Endothelial cell of umbilical vein (primary cell): ENCODE measurements around the gene LHFPL2. TPM values are rescaled to one million over a fixed set of nuclear protein-coding genes. Genes with fewer than 3 reads are reported as not detected.

Experiments used
- BruUV-seq: library from RNA; stranded (reverse); fragments of 400-500 nt; replicated peaks from 2 replicates; lab custom pipeline; 2021; lab: Mats Ljungman, UMichigan
- CTCF ChIA-PET: fragments of 300-600, 350-600 bp; sonication (Branson Sonifier 250); formaldehyde crosslinking; loops from one replicate; lab custom pipeline; 2021; ENCODE audit warnings: antibody characterized with exemption, inconsistent platforms; lab: Charles Lee
- POLR2A ChIA-PET: fragments of 300-600, 350-600 bp; sonication (Branson Sonifier 250); formaldehyde crosslinking; loops from one replicate; lab custom pipeline; 2021; ENCODE audit warnings: antibody characterized with exemption, inconsistent platforms; lab: Charles Lee
- DNase-seq: peaks from one replicate; pipeline ENCODE4 v3.0.0-alpha.2; 2011; ENCODE audit warnings: low read depth, low spot score
- FAIRE-seq: peaks from 2 replicates; lab custom pipeline; 2011; peaks lifted over from hg19 to GRCh38; lab: Jason Lieb, UNC
- H2AFZ ChIP-seq: 2 replicates; pipeline ENCODE4 v1.6.0; 2012; ENCODE audit warnings: low read depth, low read length, control low read depth, inconsistent platforms
- H3K27ac ChIP-seq: 2 replicates; pipeline ENCODE4 v1.5.1; 2011; ENCODE audit warnings: low read depth, mild to moderate bottlenecking, control low read depth, low read length, moderate library complexity; ENCODE audit not compliant: insufficient read depth
- H3K27me3 ChIP-seq, 2 experiments: 2 replicates each; pipeline versions ENCODE4 v1.6.0 to v1.6.1; 2011; ENCODE audit warnings: low read length in 2 of 2, mixed read lengths in 1 of 2; ENCODE audit not compliant: control insufficient read depth in 2 of 2, insufficient read depth in 2 of 2
- H3K36me3 ChIP-seq, 2 experiments: 2 replicates in 1 of 2; 3 replicates in 1 of 2; pipeline ENCODE4 v1.5.1; 2011; ENCODE audit warnings: low read length in 2 of 2, mild to moderate bottlenecking in 1 of 2, moderate library complexity in 1 of 2; ENCODE audit not compliant: control insufficient read depth in 2 of 2, insufficient read depth in 2 of 2; ENCODE audit errors: extremely low read depth in 1 of 2
- H3K4me1 ChIP-seq: 3 replicates; pipeline ENCODE4 v1.5.1; 2011; ENCODE audit warnings: mild to moderate bottlenecking, low read length; ENCODE audit not compliant: control insufficient read depth, insufficient read depth; ENCODE audit errors: extremely low read depth
- H3K4me2 ChIP-seq: 2 replicates; pipeline ENCODE4 v1.6.1; 2011; ENCODE audit warnings: low read length, control low read depth, mixed read lengths; ENCODE audit not compliant: insufficient read depth
- H3K4me3 ChIP-seq, 3 experiments: fragments of 200-600 bp in 1 of 3; sonication (generic), shearing (Covaris generic) in 1 of 3; replicated peaks in 1 of 3; 2 replicates each; pipeline ENCODE4 v1.5.1; 2011 to 2016; ENCODE audit warnings: control low read depth in 3 of 3, low read length in 3 of 3, mild to moderate bottlenecking in 2 of 3, inconsistent platforms in 1 of 3, low read depth in 1 of 3, moderate library complexity in 1 of 3; ENCODE audit not compliant: insufficient read depth in 1 of 3
- H3K79me2 ChIP-seq: 2 replicates; pipeline ENCODE4 v1.6.0; 2012; ENCODE audit warnings: low read length, inconsistent platforms; ENCODE audit not compliant: control insufficient read depth, insufficient read depth
- H3K9ac ChIP-seq: replicated peaks from 2 replicates; pipeline ENCODE3; 2011; ENCODE audit warnings: low read length, control low read depth; ENCODE audit not compliant: insufficient read depth; ENCODE audit errors: extremely low read depth
- H3K9me1 ChIP-seq: replicated peaks from 3 replicates; pipeline ENCODE4 v1.6.0; 2011; ENCODE audit warnings: mild to moderate bottlenecking, low read length; ENCODE audit not compliant: control insufficient read depth, insufficient read depth; ENCODE audit errors: extremely low read depth
- H3K9me3 ChIP-seq: replicated peaks from 2 replicates; pipeline ENCODE4 v1.5.1; 2012; ENCODE audit warnings: low read length, inconsistent platforms; ENCODE audit not compliant: control insufficient read depth, insufficient read depth
- H4K20me1 ChIP-seq: replicated peaks from 2 replicates; pipeline ENCODE3; 2011; ENCODE audit warnings: mild to moderate bottlenecking, low read length; ENCODE audit not compliant: control insufficient read depth, insufficient read depth; ENCODE audit errors: extremely low read depth
- CTCF ChIP-seq, 2 donors: IDR thresholded peaks; 1 replicate in 1 of 2; 2 replicates in 1 of 2; pipeline ENCODE4 v1.5.1; 2011; ENCODE audit warnings: low read length in 2 of 2, mild to moderate bottlenecking in 2 of 2, moderate library complexity in 2 of 2, control low read depth in 1 of 2, inconsistent platforms in 1 of 2, low read depth in 1 of 2; ENCODE audit not compliant: insufficient read depth in 1 of 2; ENCODE audit errors: extremely low read depth in 1 of 2
- EZH2 ChIP-seq: IDR thresholded peaks from 2 replicates; pipeline ENCODE4 v1.6.1; 2012; ENCODE audit warnings: borderline replicate concordance, low read depth, mild to moderate bottlenecking, moderate library complexity, low read length, inconsistent platforms; ENCODE audit not compliant: severe bottlenecking
- FOS ChIP-seq: IDR thresholded peaks from 2 replicates; pipeline ENCODE4 v1.6.1; 2011; ENCODE audit warnings: mild to moderate bottlenecking, low read length, moderate library complexity, borderline replicate concordance; ENCODE audit not compliant: insufficient read depth
- GATA2 ChIP-seq: IDR thresholded peaks from 2 replicates; pipeline ENCODE4 v1.7.0; 2011; ENCODE audit warnings: low read depth, mild to moderate bottlenecking, moderate library complexity, mixed read lengths, low read length; ENCODE audit not compliant: insufficient read length, insufficient read depth
- JUN ChIP-seq: IDR thresholded peaks from 2 replicates; pipeline ENCODE4 v1.6.1; 2011; ENCODE audit warnings: borderline replicate concordance, low read depth; ENCODE audit not compliant: insufficient read length, insufficient read depth
- MAX ChIP-seq: IDR thresholded peaks from 2 replicates; pipeline ENCODE4 v1.6.1; 2011; ENCODE audit not compliant: insufficient read depth, insufficient read length
- MYC ChIP-seq: IDR thresholded peaks from one replicate; pipeline ENCODE4 v1.6.1; 2011; ENCODE audit warnings: mild to moderate bottlenecking, low read depth, low read length
- POLR2A ChIP-seq: IDR thresholded peaks from 2 replicates; pipeline ENCODE4 v1.6.1; 2012; ENCODE audit warnings: low read depth, mild to moderate bottlenecking, control low read depth, low read length
- POLR2AphosphoS5 ChIP-seq: IDR thresholded peaks from 2 replicates; pipeline ENCODE4 v1.6.1; 2012; ENCODE audit warnings: low read depth, mild to moderate bottlenecking, control low read depth, low read length, moderate library complexity; ENCODE audit not compliant: insufficient read depth
- dilution Hi-C: fragments of 300-500 bp; cut with MboI; formaldehyde crosslinking; loops from one replicate; pipeline ENCODE4 v1.15.0; 2019; ENCODE audit warnings: low sequenced_read_pairs; ENCODE audit not compliant: extremely low pct_ligation_motif_present
- intact Hi-C: fragments of 100-400 bp; cut with micrococcal nuclease; formaldehyde crosslinking; loops from one replicate; pipeline ENCODE4 v1.10.0; 2022
- polyA plus RNA-seq, 4 experiments: library from polyadenylated mRNA; depleted of rRNA in 3 of 4; stranded (reverse) in 3 of 4; unstranded in 1 of 4; fragments of >200 nt; gene quantifications; 2 replicates each; pipeline versions ENCODE4 v1.2.1 to v1.2.3, GENCODE V29; 2011 to 2012; ENCODE audit warnings: missing spikeins in 1 of 4
- total RNA-seq: library from RNA; stranded (reverse); gene quantifications from 2 replicates; pipeline ENCODE4 v1.2.3, GENCODE V29; 2021

The LHFPL2 gene
- total and polyA plus RNA-seq, 2 donors (not counting 3 experiments of a cell fraction or from before 2014, with no cell fraction given) = 9.6 to 36.3 TPM

GRCh38 chr5:78523314-78524193, 125.0 kb downstream of the LHFPL2 start:
- TSS peak; percentile 15 for BruUV-seq
- peaks cover 5% of the 10 kb centered on the region for H3K79me2 ChIP-seq
- no peaks in the 10 kb centered on the region for H3K27me3 ChIP-seq
- H3K9ac ChIP-seq = peak overlapping the region; percentile 94
- dilution Hi-C loops (no loop called here), intact Hi-C loops (no loop called here)
- H2AFZ ChIP-seq = no peak overlapping the region
- no peaks in the 10 kb centered on the region for H3K9me1 ChIP-seq
- no peaks in the 10 kb centered on the region for H4K20me1 ChIP-seq
- ChIA-PET CTCF (interaction anchor here (1.2 to 1.8 kb wide), 2 partner anchors 13 to 14 kb away, joined by 3 to 6 read pairs; no protein-coding TSS in a partner anchor), POLR2A (no interaction called here)
- TF ChIP-seq EZH2 (no peak), MAX (peak; percentile 61), MYC (peak; percentile 29), GATA2 (peak; percentile 74), CTCF (IDR thresholded peaks at IDR 0.05; ENCODE audit: extremely low read depth in 1 of 2, insufficient read depth in 1 of 2, low read depth in 1 of 2, low read length in 2 of 2) (no peak), POLR2AphosphoS5 (peak; percentile 85), JUN (peak; percentile 17), FOS (no peak), POLR2A (no peak)
- no peaks in the 10 kb centered on the region for H3K9me3 ChIP-seq
- H3K4me1 ChIP-seq = peaks cover 85% of the 10 kb centered on the region
- DNase-seq = peak; percentile 98
- no peaks in the 10 kb centered on the region for H3K36me3 ChIP-seq
- H3K4me3 ChIP-seq = peak overlapping the region in 1 of 3 experiments; percentile 6
- FAIRE-seq = peak; percentile 97
- H3K4me2 ChIP-seq = peak overlapping the region; percentile 64
- peak overlapping the region; percentile 99 for H3K27ac ChIP-seq
